Activated CD4-positive, alpha-beta T cell treated with anti-CD3 and anti-CD28 coated beads for 24 hours (primary cell): ENCODE data around the gene EXOC4.
A peak's percentile ranks its signal among the peaks of the same experiment; 100 is the strongest.

Experiments used
- DNase-seq, 2 donors: peaks; one replicate each; pipeline ENCODE4 v3.0.0-alpha.2; 2020; ENCODE audit warnings: low read depth in 2 of 2

EXOC4 gene

DNA sequence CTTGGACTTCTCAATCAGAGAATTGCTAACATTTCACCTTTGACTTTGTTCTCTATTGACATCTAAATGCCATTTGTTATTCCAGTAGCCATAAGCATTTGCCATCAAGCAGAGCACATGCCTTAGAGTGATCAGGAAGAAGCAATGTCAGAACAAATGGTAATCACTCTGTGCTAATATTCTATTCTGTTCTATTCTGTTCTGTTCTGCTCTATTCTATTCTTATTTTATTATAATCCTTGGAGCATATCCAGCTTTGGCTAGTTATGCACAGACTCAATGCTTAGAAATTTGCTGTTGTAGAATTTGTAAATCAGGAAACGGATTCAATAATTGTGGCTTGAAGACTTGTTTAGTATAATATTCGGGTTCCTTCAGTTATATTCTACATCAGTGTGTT is 175.4 kb downstream of the EXOC4 start:
- DNase-seq: no peak

DNA sequence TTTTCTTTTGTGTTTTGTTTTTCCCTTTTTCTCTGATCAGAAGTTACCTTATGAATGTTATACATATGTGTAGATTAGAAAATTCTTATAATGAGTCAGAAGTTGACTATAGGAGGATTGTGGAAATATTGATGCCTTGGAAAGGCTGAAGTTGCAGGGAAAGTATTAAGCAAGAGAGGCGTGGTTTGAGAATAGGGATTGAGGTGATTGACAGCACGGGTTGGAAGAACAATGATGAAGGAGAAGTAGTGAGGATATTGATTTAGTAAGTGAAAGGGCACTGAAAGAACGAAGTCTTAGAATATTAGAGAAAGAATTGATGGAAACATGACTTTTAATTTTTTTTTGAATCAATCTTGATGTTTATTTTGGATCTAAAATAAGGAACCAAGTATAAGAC is 176.0 kb downstream of the EXOC4 start:
- DNase-seq: no peak

DNA sequence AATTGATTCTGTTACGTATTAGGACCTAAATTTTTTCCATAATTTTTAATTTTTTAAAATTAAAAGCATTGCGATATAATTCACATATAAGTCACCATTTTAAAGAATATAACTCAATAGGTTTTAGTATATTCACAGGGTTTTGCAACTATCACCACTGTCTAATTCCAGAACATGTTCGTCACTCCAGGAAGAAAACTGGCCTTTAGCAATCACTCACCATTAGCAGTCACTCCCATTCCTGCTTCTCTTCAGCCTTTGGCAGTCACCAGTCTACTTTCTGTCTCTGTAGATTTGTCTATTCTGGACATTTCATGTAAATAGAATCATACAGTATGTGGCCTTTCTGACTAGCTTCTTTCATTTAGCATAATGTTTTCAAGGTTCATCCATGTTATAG is 176.5 kb downstream of the EXOC4 start:
- no peak for DNase-seq

DNA sequence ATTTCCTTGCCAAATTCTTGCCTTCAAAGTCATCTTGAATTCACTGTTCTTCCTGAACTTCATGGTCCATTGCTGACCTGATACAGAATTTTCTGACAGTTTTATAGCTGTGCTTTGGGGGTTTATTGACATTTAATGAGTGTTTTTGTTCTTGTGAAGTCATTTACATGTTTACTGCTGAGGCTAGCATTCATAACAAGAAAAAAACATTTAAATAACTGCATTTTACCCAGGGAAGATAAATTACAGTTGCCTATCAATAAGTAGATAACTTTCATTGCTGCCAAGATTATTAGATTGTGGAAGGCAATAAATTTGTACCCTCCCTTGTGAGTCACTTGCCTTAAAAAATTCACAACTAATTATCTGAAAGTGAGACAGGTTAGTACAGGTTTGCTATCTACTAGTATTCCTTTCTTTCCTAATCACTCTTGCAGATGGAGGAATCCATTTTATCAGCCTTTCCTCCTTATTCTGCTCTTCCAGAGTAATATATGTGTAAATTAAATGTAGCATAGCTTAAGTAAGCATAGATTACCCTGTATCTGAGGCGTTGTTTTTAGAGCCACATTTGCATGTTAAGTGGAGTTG is 178.4 kb downstream of the EXOC4 start:
- DNase-seq: no peak

DNA sequence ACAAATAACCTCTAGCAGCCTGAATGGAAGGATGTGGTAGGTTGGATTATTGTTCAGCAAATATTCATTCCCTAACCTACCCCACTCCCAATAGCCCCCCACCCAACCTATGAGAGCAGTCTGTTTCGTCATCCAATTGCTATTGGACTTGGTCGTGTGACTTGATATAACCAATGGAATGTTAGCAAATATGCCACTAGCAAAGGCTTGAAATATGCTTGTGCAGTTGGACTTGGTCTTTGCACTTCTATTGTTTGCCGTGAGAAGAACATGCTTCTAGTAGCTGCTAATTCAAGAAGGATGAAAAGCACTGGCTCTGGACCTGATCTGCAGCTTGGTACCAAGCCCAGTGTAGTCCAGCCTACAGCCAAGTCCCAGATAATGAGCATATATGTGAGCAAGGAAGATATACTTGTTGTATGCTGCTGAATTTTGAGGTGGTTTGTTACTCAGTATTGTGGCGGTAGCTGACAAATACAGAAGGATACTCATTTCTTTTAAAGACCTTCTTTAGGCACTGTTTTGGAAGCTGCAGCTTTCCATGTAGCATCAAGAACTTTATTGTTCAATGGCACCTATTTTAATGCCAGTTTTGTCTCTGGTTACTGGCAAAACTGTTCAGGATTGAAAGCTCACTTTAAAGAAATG is 180.4 kb downstream of the EXOC4 start:
- no peak for DNase-seq

DNA sequence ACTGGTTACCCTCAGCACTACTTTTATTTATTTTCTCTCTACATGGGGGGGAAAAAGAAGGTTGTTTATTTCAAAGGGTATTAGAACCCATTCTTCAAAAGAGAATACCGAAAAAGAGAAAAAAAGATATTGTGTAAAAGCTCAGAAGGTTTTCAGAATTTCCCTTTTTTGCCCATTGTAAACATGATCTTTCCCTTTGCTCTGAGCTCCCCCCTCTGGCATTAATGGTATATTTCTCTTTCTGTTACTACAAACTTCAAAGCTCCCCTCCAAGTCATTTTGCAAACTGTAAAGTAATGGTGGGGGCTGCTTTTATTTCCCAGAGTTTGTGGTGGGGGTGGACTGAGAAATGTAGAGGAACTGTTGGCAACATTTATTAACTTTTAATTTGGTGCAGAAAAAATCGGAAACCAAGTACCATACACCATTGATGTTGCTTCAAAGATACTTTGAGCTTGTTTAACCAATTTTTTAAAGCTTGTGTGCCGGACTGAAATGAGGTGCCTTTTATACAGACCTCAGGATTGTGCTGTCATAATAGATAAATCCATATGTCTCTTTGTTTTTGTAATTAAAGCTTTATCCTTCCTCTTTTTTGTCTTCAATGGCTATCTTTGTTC is 181.5 kb downstream of the EXOC4 start:
- DNase-seq: no peak

DNA sequence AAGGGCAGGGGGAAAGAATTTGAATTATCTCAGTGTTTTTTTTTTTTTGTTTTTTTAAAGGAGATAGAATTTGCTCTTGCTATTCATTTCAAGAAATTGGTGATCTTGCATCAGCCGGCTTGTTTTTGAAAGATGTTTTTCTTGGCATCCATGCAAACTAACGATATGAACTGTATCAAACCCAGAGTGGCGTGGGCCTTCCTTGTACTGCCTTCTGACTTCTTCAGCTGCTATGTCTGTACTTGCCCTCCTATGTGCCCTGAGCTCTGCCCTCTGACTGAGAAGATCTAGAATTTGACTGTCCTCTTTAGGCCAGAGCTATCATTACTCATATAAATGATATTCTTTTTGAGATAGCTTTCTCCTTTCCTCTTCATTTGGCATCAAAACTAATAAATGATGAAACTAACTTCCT is 183.1 kb downstream of the EXOC4 start:
- no peak for DNase-seq

DNA sequence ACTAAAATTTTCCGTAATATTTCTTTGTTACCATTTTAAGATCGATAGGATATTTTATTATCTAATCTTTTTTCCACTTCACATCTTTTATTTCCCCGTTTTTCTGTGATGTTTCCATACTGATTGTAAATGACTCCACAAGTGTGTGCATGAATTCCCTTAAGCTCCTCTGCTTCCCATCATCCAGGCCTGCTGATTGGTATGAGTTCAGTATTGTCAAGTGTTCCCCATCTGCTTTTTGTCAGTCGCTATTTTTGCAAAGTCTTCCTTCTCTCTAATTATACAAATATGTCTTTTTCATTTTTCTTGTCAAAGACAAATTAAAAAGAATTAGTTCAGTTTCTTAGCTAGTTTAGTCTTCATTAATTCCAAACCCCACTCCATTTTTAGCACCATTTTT is 184.7 kb downstream of the EXOC4 start:
- DNase-seq: no peak

DNA sequence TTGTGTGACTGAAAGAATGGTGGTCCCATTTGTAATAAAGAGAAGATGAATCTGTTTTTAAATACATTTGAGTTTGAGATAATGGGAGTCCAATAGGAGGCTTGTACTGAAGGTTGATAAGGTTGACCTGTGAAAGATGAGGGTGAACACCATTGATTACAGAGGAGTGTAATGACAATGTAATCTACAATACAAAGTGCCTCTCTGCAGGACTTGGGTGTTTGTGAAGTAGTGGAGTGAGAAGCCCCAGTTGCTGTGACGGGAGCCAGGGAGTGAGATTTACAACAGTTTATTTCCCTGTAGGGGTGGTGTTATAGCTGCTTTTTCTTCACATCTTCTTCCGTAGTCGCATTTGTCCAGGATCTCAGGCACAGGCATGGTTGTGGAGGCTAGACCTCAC is 189.9 kb downstream of the EXOC4 start:
- no peak for DNase-seq

DNA sequence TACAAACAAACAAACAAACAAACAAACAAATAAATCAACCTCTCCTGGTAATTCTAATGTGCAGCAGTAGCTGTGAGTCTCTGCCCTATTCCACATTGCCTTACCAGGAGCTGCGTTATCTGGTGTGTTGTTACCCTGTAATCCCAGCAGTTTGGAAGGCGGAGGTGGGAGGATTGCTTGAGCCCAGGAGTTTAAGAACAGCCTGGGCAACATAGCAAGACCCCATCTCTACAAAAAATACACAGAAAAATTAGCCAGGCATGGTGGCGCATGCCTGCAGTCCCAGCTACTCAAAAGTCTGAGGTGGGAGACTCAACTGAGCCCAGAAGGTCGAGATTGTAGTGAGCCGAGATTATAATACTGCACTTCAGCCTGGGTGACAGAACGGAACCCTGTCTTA is 192.7 kb downstream of the EXOC4 start:
- no peak for DNase-seq

DNA sequence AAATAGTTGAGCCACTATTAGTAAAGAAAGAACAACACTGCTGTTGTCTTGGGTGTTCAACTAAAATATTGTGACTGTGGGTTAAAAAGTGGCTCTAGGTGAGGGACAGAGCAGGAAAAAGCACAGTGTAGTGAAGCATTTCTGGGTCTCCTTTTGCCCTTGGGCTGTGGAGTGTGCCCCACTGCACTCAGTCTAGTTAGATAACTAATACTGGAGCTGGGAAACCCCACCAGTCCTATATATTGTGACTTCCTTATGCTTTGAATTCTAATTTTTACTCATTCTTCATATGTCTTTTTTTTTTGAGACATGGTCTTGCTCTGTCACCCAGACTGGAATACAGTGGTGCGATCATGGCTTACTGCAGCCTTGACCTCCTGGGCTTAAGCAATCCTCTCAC is 195.1 kb downstream of the EXOC4 start:
- DNase-seq: no peak

DNA sequence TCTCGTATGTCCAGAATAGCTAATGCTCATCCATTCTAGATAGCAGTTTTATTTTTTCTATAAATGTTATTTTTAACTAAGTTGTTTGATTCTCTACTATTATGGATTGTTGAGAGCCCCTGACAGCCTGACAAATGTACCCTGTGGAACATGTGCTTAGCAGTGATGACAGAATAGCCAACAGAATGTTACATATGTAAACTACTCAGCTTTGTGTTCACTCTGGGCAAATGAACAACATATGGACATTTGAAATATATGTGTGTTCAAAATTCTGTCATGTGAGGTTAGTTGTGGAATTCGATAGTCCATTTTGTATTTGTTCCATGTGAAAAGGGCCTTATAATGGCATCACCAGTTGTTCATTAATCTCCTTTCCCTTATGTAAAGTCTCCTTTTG is 199.7 kb downstream of the EXOC4 start:
- no peak for DNase-seq

DNA sequence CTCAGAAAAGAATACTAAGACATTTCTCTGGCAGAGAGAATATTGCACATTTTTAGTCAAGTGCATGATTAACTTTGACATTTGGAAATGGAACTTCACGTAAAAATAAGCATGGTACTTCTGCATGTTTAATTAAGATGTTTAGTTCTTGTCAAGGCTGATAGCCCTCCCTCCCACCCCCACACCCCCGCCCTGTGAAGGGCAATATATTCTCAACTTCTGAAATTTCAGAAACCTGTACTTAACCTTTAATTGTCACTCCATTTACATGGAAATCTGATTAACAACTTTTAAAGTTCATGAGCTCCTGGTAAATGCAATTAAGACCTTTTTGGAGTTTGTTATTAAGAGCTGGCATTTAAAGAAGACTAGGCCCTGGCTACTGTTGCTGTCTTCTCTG is 205.8 kb downstream of the EXOC4 start:
- no peak for DNase-seq

DNA sequence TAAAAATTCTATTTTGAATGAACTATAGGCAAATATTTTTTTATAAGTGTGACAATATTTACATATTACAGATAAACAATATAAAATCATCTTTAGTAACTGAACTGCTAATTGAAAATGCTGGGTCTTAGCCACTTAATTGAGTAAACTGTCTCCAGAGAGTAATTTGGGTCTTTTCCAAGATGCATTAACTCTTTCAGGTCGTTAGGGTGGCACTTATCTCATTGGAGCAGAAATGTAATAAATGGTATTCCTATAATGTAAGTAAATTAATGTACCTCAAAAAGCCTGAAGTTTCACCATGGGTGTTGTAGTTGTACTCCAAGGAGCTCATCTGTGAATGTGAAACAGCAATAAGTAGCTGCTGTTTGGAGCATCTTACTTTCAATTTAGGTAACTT is 208.5 kb downstream of the EXOC4 start:
- no peak for DNase-seq

DNA sequence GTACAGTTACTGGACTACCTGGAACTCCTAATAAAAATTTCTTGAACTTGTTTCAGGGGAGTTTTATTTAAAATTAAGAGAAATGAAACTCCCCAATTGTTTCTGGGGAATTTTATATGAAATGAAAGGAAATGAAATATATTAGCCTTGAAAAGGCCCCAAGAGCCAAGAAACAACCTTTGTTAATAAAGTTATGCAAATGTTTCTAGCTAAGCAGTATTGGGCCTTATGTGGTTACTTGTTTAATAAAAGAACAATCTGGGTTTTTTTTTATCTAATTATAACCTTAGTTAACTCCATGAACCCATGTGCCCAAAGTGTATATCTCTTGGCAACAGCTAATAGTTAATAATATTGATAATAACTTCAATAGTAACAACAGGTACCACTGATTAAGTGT is 222.8 kb downstream of the EXOC4 start:
- no peak for DNase-seq

DNA sequence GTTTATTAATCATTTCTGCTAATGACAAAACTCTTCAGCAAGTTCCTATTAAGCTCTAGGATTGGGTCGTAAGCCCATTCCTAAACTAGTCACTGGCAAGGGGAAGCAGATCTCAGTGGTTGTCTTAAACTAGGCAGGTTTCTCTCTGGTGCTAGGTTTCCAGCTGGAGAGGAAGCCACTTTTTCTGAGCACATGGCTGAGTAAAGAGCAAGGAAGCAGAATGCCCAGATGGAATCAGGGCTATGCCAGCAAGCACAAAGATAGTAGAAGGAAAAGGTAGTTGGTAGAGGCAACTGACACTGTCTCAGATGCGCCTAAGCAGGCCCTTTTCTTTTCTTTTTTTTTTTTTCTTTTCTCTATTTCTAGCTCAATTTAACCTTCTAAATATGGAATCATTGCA is 224.9 kb downstream of the EXOC4 start:
- no peak for DNase-seq

DNA sequence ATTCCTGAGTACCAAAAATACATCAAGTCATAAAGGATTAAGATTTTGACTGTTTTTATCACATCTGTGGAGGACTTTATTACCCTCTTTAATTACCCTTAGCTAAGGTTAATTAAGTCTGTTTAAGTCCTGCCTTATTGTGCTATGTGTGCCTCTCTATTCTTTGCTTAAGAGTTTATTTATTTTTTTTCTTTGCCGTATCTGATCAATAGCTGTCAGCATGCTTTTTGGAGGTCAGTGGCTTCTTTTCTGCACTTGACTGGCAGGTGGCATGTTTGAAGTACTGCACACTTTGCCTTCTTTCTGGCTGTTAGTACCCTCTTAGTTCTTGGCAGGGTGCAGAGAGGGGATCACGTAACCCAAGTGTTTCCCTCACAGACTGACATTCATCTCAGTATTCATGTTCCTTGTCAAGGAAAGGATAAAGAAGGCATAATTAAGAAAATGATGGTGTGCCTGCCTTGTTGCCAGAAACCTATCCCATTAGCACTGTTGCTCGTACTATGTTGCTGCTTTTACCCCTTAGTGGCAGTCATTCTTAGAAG is 225.8 kb downstream of the EXOC4 start:
- DNase-seq: no peak

DNA sequence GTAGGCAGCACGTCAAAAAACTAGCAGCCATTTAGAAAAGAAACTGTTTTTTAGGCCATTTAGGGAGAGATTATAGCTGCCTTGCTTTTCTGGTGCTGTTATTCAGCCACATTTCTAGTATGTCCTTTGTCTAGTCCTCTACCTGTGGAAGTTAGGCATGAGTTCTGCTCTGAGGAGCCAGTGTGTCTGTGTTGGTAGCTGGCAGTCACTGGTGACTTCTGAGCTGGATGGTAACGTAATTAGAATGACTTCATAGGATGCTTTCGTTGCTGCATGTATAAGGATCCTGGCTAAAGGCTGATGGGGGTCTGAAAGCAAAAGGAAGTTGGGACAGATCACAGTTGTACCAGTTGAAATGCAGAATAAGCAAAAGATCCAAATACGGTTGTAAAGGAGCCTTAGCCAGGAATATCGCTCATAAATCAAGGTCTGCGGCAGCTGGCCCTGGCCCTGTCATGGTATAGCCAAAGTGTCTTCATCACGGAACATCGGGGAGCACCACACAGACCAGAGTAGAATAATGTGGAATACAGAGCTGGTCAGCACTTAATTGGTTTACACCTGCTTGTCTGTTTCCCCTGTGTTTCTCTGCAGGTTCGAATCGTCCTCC is 226.7 kb downstream of the EXOC4 start:
- no peak for DNase-seq

DNA sequence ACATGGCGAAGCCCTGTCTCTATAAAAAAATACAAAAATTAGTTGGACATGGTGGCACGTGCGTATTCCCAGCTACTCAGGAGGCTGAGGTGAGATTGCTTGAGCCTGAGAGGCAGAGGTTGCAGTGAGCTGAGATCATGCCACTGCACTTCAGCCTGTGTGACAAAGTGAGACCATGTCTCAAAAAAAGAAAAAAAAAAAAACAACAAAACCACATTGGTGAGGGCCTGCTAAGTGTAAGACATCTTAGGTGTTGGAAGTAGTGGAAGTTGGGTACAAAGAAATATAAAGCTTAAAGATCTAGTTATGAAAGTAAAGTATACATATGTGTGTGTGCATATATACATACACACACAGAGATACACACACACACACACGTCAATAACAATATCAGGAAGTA is 228.0 kb downstream of the EXOC4 start:
- DNase-seq: no peak

DNA sequence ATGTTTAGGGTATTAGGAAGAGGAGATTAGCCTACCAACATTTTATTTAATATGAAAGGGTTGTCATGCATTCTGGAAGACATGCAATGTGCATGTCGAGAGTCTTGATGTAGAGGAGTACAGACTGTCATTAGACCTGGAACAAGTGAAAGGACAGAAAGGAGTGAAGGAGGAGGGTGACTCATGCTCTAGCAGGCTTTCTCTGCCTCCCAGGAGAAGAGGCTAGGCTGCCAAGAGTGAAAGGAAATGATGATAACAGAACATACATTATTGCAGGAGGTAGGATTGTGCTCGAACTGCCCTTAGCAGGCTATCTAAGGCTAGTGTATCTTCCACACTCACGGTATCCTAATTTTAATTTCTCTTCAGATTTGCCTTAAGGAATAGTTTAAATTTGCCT is 228.8 kb downstream of the EXOC4 start:
- no peak for DNase-seq

DNA sequence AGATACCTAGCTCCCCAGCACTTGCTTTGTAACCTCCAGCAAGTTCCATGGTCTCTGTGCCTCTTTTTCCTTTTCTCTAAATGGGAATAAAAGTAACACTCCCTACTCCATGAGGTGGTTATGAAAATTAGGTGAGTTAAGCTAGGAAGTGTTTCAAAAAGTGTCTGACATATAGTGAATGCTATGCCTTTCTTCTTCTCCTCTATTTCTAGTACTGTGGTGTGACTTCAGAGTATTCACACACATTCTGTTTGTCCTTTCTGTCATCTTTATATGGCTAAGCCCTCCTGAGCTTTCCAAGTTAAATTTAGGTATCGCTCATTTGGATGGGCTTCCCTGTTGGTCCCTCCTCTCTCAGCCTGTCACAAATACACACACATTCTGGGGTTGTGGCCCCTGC is 229.7 kb downstream of the EXOC4 start:
- no peak for DNase-seq

DNA sequence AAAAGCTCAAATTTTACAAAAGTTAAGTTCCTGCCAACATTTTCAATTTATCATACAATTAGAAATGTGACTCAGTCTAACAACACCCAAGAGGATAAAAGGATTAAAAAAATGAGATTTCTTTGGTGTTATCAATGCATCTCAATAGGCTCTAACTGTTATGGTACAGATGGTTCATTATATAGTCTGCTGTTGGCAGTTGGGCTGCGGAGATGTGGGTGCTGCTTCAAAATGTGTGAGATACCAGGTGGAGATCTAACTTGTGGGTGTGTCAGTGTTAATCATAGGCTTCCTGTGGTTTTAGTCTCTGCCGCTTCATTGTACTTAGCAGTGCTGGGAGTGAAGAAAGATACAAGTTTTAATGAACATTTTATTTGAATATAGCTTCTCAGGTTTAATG is 231.2 kb downstream of the EXOC4 start:
- DNase-seq: peak in 1 of 2 donors; percentile 7

DNA sequence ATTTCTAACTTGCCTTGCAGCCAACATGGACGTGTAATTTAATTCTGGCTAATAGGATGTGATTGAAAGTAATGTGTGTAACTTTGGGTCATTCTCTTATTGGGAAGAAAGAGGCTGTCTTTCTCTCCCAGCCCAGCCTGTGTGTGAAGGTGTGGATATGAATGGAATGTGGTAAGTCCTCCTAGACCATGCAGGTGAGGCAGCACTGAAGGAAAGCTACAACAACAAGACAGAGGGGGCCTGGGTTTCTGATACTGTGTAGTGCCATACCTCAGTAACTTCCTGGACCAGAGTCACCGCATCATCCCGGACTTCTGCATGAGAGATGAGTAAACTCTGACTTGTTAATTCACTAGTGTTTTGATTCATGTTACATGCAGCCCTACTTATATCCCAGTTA is 237.0 kb downstream of the EXOC4 start:
- DNase-seq: no peak
